Esophagus squamous epithelium (tissue), 5 donors: Measurements from ENCODE around the gene FCGBP. TPM values are rescaled to one million over a fixed set of nuclear protein-coding genes. Genes with fewer than 3 reads are reported as not detected.

Experiments
- DNase-seq: peaks from one replicate; lab custom pipeline; 2025; lab: John Stamatoyannopoulos, UW
- H3K27ac ChIP-seq, 4 donors: fragments of 200-600 bp; sonication (generic); one replicate each; pipeline ENCODE4 v1.5.1; 2016 to 2019; ENCODE audit warnings: mild to moderate bottlenecking in 1 of 4
- H3K27me3 ChIP-seq, 4 donors: fragments of 200-600 bp; sonication (generic); 1 replicate in 3 of 4; 2 replicates in 1 of 4; pipeline versions ENCODE4 v1.5.1 to v1.6.0; 2017 to 2021; ENCODE audit warnings: antibody characterized with exemption in 1 of 4
- H3K36me3 ChIP-seq, 3 donors: fragments of 200-600 bp; sonication (generic); one replicate each; pipeline ENCODE4 v1.5.1; 2016 to 2019
- H3K4me1 ChIP-seq, 3 donors: fragments of 200-600 bp; sonication (generic); one replicate each; pipeline ENCODE4 v1.5.1; 2017 to 2019
- H3K4me3 ChIP-seq, 4 donors: fragments of 200-600 bp; sonication (generic); 1 replicate in 3 of 4; 2 replicates in 1 of 4; pipeline ENCODE4 v1.5.1; 2016 to 2019; ENCODE audit warnings: mild to moderate bottlenecking in 2 of 4, moderate library complexity in 1 of 4
- H3K9me3 ChIP-seq, 3 donors: fragments of 200-600 bp; sonication (generic); one replicate each; pipeline ENCODE4 v1.5.1; 2016 to 2019
- POLR2A ChIP-seq, 4 donors: fragments of 450-650 bp; IDR thresholded peaks; one replicate each; pipeline ENCODE4 v1.6.1; 2017; ENCODE audit warnings: antibody characterized with exemption in 4 of 4, mild to moderate bottlenecking in 4 of 4, moderate library complexity in 3 of 4
- WGBS, 2 donors: methylation state at CpG; one replicate each; pipeline ENCODE4 v1.1.5; 2018; 5-methylcytosine and 5-hydroxymethylcytosine counted together
- intact Hi-C: fragments of 100-400 bp; cut with DNase I; formaldehyde crosslinking; loops from one replicate; pipeline ENCODE4 v1.15.0; 2022
- total RNA-seq, 4 donors: library from RNA; depleted of rRNA; stranded (reverse); fragments of >200 nt; gene quantifications; one replicate each; pipeline ENCODE4 v1.1.0, GENCODE V29; 2016
- TF ChIP-seq, protein P1 (sequence below), 6 experiments: fragments of 450-650 bp in 4 of 6; fragments of 200-600 bp in 2 of 6; sonication (generic) in 2 of 6; IDR thresholded peaks; one replicate each; pipeline ENCODE4 v1.5.1; 2016 to 2019; ENCODE audit warnings: antibody characterized with exemption in 6 of 6, mild to moderate bottlenecking in 4 of 6, moderate library complexity in 4 of 6
- donor health status: DM: yes; HTN: yes; CAD: no.

FCGBP gene
- total RNA-seq, 4 donors from 2014 or later, result 5.7 to 79.9 (median 41.0) TPM

DNA sequence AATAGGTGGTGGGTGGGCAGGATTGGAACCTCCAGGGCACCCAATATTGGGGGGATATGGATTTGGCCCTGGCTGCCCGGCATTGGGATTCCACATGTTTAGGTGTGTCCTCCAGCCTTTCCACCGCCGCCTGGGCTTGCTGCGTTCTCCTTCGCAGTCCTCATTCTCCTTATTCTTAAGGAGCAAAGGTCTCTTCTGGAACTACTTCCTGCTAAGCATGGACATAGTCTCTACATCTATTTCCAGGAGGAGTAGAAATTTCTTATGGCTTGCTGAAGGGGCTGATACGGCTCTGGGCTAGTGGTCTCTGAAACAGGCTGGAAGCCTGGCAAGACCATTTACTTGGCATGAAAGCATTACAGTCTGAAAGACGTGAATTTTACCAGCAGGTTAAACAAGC, 9.2 kb upstream of the FCGBP start:
- Histone ChIP-seq H3K9me3 (peaks cover 0 to 8% (median 0%) of the 10 kb centered on the region in 3 donors), H3K27me3 (peaks cover 0 to 6% (median 0%) of the 10 kb centered on the region in 4 donors), H3K27ac (peak overlapping the region in 3 of 4 donors; percentile 21 to 59 (median 51)), H3K4me3 (no peak overlapping the region), H3K36me3 (no peaks in the 10 kb centered on the region), H3K4me1 (peaks cover 0 to 24% (median 7%) of the 10 kb centered on the region in 3 donors)
- intact Hi-C loops, result no loop called here
- TF ChIP-seq, protein P1, sequence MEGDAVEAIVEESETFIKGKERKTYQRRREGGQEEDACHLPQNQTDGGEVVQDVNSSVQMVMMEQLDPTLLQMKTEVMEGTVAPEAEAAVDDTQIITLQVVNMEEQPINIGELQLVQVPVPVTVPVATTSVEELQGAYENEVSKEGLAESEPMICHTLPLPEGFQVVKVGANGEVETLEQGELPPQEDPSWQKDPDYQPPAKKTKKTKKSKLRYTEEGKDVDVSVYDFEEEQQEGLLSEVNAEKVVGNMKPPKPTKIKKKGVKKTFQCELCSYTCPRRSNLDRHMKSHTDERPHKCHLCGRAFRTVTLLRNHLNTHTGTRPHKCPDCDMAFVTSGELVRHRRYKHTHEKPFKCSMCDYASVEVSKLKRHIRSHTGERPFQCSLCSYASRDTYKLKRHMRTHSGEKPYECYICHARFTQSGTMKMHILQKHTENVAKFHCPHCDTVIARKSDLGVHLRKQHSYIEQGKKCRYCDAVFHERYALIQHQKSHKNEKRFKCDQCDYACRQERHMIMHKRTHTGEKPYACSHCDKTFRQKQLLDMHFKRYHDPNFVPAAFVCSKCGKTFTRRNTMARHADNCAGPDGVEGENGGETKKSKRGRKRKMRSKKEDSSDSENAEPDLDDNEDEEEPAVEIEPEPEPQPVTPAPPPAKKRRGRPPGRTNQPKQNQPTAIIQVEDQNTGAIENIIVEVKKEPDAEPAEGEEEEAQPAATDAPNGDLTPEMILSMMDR (IDR thresholded peaks at IDR 0.05), result no peak
- TF ChIP-seq POLR2A (IDR thresholded peaks at IDR 0.05), result no peak
- DNase-seq, result no peak
- 90% methylated on average over 7 of the region's 7 CpGs for WGBS, 2 donors

DNA sequence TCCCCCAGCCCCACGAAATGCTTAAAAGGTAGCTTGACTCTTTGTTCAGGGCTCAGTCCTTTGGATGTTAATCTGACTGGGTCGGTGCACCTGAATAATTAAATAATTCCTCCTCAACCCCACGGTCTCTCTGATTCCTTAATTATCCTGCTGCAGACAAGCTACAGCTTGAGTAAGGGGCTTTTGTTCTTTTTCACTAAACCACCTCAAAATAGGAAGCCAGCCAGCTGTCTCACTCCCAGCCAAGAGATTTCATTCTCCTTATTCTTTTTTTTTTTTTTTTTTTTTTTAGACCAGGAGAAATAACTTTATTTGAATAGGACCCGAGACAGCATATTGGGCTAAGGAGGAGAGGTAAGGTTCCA, 7.9 kb upstream of the FCGBP start:
- 12 to 26% methylated on average over 4 of the region's 4 CpGs for WGBS, 2 donors
- H3K27me3 ChIP-seq, result no peaks in the 10 kb centered on the region
- no peak for TF ChIP-seq POLR2A (IDR thresholded peaks at IDR 0.05)
- TF ChIP-seq, protein P1 (IDR thresholded peaks at IDR 0.05), result no peak
- peaks cover 0 to 8% (median 0%) of the 10 kb centered on the region in 3 donors for H3K9me3 ChIP-seq
- peaks cover 0 to 24% (median 7%) of the 10 kb centered on the region in 3 donors for H3K4me1 ChIP-seq
- no peaks in the 10 kb centered on the region for H3K36me3 ChIP-seq
- peak overlapping the region in 2 of 4 donors; percentile 36 for H3K27ac ChIP-seq
- intact Hi-C loops, result no loop called here
- DNase-seq, result no peak
- H3K4me3 ChIP-seq, result no peak overlapping the region

DNA sequence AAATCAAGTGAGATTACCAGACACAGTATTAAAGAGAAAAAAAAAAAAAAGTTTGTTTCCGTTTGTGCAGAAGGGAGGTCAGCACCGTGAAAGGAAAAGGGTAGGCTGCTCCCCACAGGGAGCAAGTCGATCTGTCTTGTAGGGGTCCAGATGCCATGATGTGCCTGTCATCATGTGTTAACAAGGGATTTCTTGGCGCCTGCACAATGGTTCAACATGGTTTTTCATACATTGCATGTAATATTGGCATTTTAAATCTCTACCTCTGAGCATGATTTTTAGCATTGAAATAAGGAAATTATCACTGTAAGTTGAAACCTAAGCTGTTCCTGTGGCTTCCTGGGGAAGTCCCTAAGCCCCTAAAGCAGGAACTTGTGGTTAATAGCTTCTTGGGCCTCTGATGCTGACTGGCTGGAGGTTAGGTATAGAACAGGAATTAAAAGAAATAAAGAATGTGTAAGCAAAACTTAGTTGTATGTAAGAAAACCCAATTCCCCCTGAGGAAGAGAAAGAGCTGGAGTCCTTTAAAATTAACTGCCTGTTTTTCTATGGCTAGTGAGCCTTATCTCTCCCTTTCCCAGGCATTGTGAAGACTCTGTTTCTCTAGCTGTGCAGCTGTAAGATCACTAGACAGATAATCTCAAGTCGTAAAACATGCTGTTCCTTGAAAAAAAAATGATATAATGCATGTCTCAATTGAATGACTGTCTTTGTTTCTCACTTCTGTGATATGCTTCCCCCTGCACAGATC, 7.4 kb upstream of the FCGBP start:
- peaks cover 0 to 27% (median 7%) of the 10 kb centered on the region in 3 donors for H3K4me1 ChIP-seq
- H3K27ac ChIP-seq, result peak overlapping the region in 2 of 4 donors; percentile 36
- TF ChIP-seq POLR2A (IDR thresholded peaks at IDR 0.05), result no peak
- TF ChIP-seq, protein P1 (IDR thresholded peaks at IDR 0.05), result no peak
- intact Hi-C loops, result no loop called here
- no peak for DNase-seq
- 6 to 20% methylated on average over 5 of the region's 5 CpGs for WGBS, 2 donors
- H3K36me3 ChIP-seq, result no peaks in the 10 kb centered on the region
- no peaks in the 10 kb centered on the region for H3K27me3 ChIP-seq
- H3K4me3 ChIP-seq, result no peak overlapping the region
- peaks cover 0 to 8% (median 0%) of the 10 kb centered on the region in 3 donors for H3K9me3 ChIP-seq

DNA sequence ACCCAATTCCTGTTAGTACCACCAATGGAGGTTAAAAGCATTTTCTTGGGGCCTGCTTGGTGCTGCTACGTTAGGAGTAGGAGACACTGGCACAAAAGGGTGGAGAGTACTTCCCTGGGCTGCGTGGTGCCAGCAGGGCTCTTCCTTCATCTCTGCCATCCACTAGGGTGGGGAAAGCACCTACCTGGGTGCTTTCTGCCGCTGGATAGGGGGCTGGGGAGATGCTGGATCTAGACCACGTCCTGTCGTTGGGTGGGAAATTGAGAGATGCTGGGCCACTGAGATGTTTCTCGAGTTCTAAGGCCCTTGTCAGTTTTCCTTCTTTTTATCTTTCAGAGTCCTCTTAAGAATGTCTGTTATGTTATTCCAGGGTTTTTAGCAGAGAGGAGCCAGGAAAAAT, 6.7 kb upstream of the FCGBP start:
- H3K9me3 ChIP-seq, result peaks cover 0 to 8% (median 0%) of the 10 kb centered on the region in 3 donors
- peaks cover 0 to 1% (median 0%) of the 10 kb centered on the region in 4 donors for H3K27me3 ChIP-seq
- 54 to 79% methylated on average over 3 to 6 of the region's 6 CpGs for WGBS, 2 donors
- DNase-seq, result no peak
- no peaks in the 10 kb centered on the region for H3K36me3 ChIP-seq
- H3K4me1 ChIP-seq, result peaks cover 0 to 30% (median 7%) of the 10 kb centered on the region in 3 donors
- no peak overlapping the region for H3K4me3 ChIP-seq
- intact Hi-C loops, result no loop called here
- TF ChIP-seq POLR2A (IDR thresholded peaks at IDR 0.05), result no peak
- TF ChIP-seq, protein P1 (IDR thresholded peaks at IDR 0.05), result no peak
- H3K27ac ChIP-seq, result peak overlapping the region in 3 of 4 donors; percentile 39 to 61 (median 48)

DNA sequence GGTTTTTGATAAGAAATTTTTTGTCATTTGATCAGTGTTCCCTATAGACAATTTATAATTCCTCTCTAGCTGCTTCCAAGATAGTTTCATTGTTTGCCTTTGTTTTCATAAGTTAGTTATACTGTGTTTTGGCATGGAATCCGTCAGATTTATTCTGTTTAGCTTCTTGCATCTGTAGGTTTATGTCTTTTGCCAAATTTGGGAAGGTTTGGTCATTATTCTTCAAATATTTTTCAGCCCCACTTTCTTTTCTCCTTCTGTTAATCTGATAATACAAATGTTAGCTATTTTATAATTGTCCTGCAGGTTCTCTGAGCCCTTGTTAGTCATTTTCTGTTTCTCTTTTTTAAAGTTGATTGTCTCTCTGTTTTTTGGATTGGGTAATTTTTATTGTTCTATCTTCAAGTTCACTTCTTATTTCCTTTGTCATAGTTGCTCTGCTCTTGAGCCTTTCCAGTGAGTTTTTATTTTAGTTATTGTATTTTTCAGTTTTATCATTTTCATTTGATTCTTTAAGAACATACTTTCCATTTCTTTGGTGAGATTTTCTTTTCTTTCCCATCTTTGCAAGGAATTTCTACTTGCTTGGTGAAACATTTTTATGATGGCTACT, 5.9 kb upstream of the FCGBP start:
- Histone ChIP-seq H3K9me3 (peaks cover 0 to 8% (median 0%) of the 10 kb centered on the region in 3 donors), H3K27me3 (peaks cover 0 to 9% (median 0%) of the 10 kb centered on the region in 4 donors), H3K4me3 (no peak overlapping the region), H3K27ac (no peak overlapping the region), H3K36me3 (no peaks in the 10 kb centered on the region), H3K4me1 (peaks cover 0 to 30% (median 7%) of the 10 kb centered on the region in 3 donors)
- TF ChIP-seq POLR2A (IDR thresholded peaks at IDR 0.05), result no peak
- TF ChIP-seq, protein P1 (IDR thresholded peaks at IDR 0.05), result no peak
- intact Hi-C loops, result no loop called here
- 45 to 56% methylated on average over 1 of the region's 1 CpG for WGBS, 2 donors
- no peak for DNase-seq
